Liver (tissue), 3 donors: ENCODE data around the gene COL6A3.

Source experiments
- RAD21 ChIP-seq, 2 donors: IDR thresholded peaks; 2 replicates each; pipeline ENCODE4 v1.6.1; 2016; ENCODE audit warnings: antibody characterized with exemption in 2 of 2, mild to moderate bottlenecking in 2 of 2
- YY1 ChIP-seq: IDR thresholded peaks from 2 replicates; pipeline ENCODE4 v1.6.1; 2016; ENCODE audit warnings: antibody characterized with exemption, mild to moderate bottlenecking
- TF ChIP-seq, protein P1 (sequence below): fragments of 150-350 bp; IDR thresholded peaks from 2 replicates; pipeline ENCODE4 v1.5.1; 2017; ENCODE audit warnings: improper control_type of control experiment, low read depth, low read length; ENCODE audit not compliant: missing input control
- TF ChIP-seq, protein P2 (sequence below): IDR thresholded peaks from 2 replicates; pipeline ENCODE4 v1.6.1; 2016; ENCODE audit warnings: antibody characterized with exemption
- TF ChIP-seq, protein P3 (sequence below): IDR thresholded peaks from 2 replicates; pipeline ENCODE4 v1.6.1; 2016; ENCODE audit warnings: antibody characterized with exemption, mild to moderate bottlenecking
- donor health status: healthy.
- donor health status: healthy.

DNA sequence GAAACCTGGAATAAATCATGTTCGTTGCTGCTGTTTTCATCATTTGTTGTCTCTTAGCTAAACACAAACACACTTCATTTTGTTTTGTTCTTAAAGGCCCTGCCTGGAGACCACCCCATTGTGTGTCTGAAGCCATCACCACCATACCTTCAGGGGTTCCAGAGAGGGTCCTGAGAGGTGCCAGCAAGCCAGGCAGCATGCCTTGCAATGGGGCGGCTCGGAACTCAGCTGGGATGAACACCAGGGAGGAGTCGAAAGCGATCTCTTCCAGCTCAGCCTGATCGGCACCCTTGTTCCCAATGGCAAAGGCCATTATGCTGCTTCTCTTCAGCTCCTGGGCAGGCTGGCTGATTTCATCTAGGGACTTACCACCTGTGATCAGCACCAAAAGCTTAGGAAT lies 33.2 kb downstream of the COL6A3 start:
- TF ChIP-seq RAD21 (IDR thresholded peaks at IDR 0.05) (no peak), YY1 (no peak)
- TF ChIP-seq, protein P1, sequence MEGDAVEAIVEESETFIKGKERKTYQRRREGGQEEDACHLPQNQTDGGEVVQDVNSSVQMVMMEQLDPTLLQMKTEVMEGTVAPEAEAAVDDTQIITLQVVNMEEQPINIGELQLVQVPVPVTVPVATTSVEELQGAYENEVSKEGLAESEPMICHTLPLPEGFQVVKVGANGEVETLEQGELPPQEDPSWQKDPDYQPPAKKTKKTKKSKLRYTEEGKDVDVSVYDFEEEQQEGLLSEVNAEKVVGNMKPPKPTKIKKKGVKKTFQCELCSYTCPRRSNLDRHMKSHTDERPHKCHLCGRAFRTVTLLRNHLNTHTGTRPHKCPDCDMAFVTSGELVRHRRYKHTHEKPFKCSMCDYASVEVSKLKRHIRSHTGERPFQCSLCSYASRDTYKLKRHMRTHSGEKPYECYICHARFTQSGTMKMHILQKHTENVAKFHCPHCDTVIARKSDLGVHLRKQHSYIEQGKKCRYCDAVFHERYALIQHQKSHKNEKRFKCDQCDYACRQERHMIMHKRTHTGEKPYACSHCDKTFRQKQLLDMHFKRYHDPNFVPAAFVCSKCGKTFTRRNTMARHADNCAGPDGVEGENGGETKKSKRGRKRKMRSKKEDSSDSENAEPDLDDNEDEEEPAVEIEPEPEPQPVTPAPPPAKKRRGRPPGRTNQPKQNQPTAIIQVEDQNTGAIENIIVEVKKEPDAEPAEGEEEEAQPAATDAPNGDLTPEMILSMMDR: no peak
- TF ChIP-seq, protein P2, sequence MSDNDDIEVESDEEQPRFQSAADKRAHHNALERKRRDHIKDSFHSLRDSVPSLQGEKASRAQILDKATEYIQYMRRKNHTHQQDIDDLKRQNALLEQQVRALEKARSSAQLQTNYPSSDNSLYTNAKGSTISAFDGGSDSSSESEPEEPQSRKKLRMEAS: no peak
- TF ChIP-seq, protein P3, sequence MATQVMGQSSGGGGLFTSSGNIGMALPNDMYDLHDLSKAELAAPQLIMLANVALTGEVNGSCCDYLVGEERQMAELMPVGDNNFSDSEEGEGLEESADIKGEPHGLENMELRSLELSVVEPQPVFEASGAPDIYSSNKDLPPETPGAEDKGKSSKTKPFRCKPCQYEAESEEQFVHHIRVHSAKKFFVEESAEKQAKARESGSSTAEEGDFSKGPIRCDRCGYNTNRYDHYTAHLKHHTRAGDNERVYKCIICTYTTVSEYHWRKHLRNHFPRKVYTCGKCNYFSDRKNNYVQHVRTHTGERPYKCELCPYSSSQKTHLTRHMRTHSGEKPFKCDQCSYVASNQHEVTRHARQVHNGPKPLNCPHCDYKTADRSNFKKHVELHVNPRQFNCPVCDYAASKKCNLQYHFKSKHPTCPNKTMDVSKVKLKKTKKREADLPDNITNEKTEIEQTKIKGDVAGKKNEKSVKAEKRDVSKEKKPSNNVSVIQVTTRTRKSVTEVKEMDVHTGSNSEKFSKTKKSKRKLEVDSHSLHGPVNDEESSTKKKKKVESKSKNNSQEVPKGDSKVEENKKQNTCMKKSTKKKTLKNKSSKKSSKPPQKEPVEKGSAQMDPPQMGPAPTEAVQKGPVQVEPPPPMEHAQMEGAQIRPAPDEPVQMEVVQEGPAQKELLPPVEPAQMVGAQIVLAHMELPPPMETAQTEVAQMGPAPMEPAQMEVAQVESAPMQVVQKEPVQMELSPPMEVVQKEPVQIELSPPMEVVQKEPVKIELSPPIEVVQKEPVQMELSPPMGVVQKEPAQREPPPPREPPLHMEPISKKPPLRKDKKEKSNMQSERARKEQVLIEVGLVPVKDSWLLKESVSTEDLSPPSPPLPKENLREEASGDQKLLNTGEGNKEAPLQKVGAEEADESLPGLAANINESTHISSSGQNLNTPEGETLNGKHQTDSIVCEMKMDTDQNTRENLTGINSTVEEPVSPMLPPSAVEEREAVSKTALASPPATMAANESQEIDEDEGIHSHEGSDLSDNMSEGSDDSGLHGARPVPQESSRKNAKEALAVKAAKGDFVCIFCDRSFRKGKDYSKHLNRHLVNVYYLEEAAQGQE: no peak
